Measurements from ENCODE around the gene NOP14.
"Not testable (repeated sequence)": the region's sequence is repeated elsewhere in the genome, so short reads cannot be mapped to it uniquely, and the experiment has no call there.

Gene NOP14

GRCh38 chr4:2927696-2928075, 35.5 kb downstream of the NOP14 start:
- Histone ChIP-seq H3K9ac (ENCODE audit: low read depth, low read length) (no peak overlapping the region), H3K9me3 (ENCODE audit: control insufficient read depth, insufficient read depth, low read length) (no peaks in the 10 kb centered on the region), H3K27ac (ENCODE audit: low read depth, low read length) (no peak overlapping the region), H3K4me3 (ENCODE audit: low read depth, low read length) (no peak overlapping the region), H3K4me1 (ENCODE audit: control insufficient read depth, insufficient read depth, low read length) (peaks cover 11% of the 10 kb centered on the region), H3K27me3 (ENCODE audit: control insufficient read depth, insufficient read depth, low read length) (no peaks in the 10 kb centered on the region), H3K36me3 (ENCODE audit: control insufficient read depth, insufficient read depth, low read length) (peaks cover 72% of the 10 kb centered on the region)

GRCh38 chr4:2927016-2927695, 36.0 kb downstream of the NOP14 start:
- H3K27me3 ChIP-seq (ENCODE audit: control insufficient read depth, insufficient read depth, low read length): no peaks in the 10 kb centered on the region
- H3K4me3 ChIP-seq (ENCODE audit: low read depth, low read length): no peak overlapping the region
- no peak overlapping the region for H3K27ac ChIP-seq (ENCODE audit: low read depth, low read length)
- H3K36me3 ChIP-seq (ENCODE audit: control insufficient read depth, insufficient read depth, low read length): peaks cover 72% of the 10 kb centered on the region
- H3K9me3 ChIP-seq (ENCODE audit: control insufficient read depth, insufficient read depth, low read length): no peaks in the 10 kb centered on the region
- H3K4me1 ChIP-seq (ENCODE audit: control insufficient read depth, insufficient read depth, low read length): peaks cover 16% of the 10 kb centered on the region
- H3K9ac ChIP-seq (ENCODE audit: low read depth, low read length): no peak overlapping the region

GRCh38 chr4:2925931-2926860, 37.0 kb downstream of the NOP14 start:
- no peak overlapping the region for H3K27ac ChIP-seq (ENCODE audit: low read depth, low read length)
- H3K9ac ChIP-seq (ENCODE audit: low read depth, low read length): no peak overlapping the region
- peaks cover 65% of the 10 kb centered on the region for H3K36me3 ChIP-seq (ENCODE audit: control insufficient read depth, insufficient read depth, low read length)
- H3K4me3 ChIP-seq (ENCODE audit: low read depth, low read length): no peak overlapping the region
- H3K4me1 ChIP-seq (ENCODE audit: control insufficient read depth, insufficient read depth, low read length): peaks cover 22% of the 10 kb centered on the region
- no peaks in the 10 kb centered on the region for H3K27me3 ChIP-seq (ENCODE audit: control insufficient read depth, insufficient read depth, low read length)
- no peaks in the 10 kb centered on the region for H3K9me3 ChIP-seq (ENCODE audit: control insufficient read depth, insufficient read depth, low read length)

DNA sequence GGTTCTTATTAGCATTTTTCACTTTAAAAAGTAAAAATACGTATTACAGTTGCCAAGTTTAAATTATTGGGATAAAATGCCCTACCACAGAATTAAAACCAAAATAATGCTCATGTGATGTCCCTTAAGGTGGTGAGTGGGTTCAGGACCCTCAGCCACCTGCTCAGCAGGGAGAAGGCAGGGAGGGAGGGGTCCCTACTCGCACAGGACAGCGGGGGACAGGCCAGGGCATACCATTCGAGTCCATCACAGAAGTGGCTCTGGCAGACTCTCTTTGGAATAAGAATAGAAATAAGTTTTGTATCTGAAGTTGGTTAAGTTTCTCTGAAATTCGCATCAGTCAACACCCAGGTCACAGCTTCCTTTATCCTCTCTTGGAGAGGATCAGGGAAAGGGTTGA, 37.7 kb downstream of the NOP14 start:
- no peaks in the 10 kb centered on the region for H3K9me3 ChIP-seq (ENCODE audit: control insufficient read depth, insufficient read depth, low read length)
- H3K27me3 ChIP-seq (ENCODE audit: control insufficient read depth, insufficient read depth, low read length): no peaks in the 10 kb centered on the region
- no peak overlapping the region for H3K9ac ChIP-seq (ENCODE audit: low read depth, low read length)
- H3K4me1 ChIP-seq (ENCODE audit: control insufficient read depth, insufficient read depth, low read length): peaks cover 22% of the 10 kb centered on the region
- H3K4me3 ChIP-seq (ENCODE audit: low read depth, low read length): no peak overlapping the region
- H3K27ac ChIP-seq (ENCODE audit: low read depth, low read length): no peak overlapping the region
- H3K36me3 ChIP-seq (ENCODE audit: control insufficient read depth, insufficient read depth, low read length): peaks cover 58% of the 10 kb centered on the region

GRCh38 chr4:2924765-2925301, 38.4 kb downstream of the NOP14 start:
- Histone ChIP-seq H3K9ac (ENCODE audit: low read depth, low read length) (no peak overlapping the region), H3K27me3 (ENCODE audit: control insufficient read depth, insufficient read depth, low read length) (no peaks in the 10 kb centered on the region), H3K9me3 (ENCODE audit: control insufficient read depth, insufficient read depth, low read length) (no peaks in the 10 kb centered on the region; the same call in 1 of the 2 replicates), H3K4me1 (ENCODE audit: control insufficient read depth, insufficient read depth, low read length) (peaks cover 22% of the 10 kb centered on the region), H3K4me3 (ENCODE audit: low read depth, low read length) (no peak overlapping the region), H3K36me3 (ENCODE audit: control insufficient read depth, insufficient read depth, low read length) (peaks cover 52% of the 10 kb centered on the region), H3K27ac (ENCODE audit: low read depth, low read length) (peak overlapping the region; percentile 5)

DNA sequence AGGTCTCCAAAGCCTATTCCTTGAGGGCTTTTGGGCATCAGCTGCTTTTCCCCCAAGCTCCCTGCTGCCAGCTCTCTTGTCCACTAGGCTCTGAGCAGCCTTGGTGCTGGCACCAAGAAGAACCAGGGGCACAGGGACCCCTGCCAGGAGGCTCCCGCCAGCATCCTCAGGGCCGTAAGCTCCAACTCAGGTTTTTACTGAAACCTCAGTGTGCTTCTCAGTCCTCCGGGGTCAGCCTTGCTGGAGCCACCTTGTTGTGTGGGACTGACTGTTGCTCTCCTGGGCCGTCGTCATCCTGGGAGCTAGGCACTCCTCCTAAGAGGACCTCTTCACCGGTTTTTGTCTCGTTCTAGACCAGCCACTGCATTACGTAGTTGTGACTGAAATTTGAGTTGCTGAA, 38.9 kb downstream of the NOP14 start:
- no peak overlapping the region for H3K9ac ChIP-seq (ENCODE audit: low read depth, low read length)
- no peaks in the 10 kb centered on the region; the same call in 1 of the 2 replicates for H3K9me3 ChIP-seq (ENCODE audit: control insufficient read depth, insufficient read depth, low read length)
- no peaks in the 10 kb centered on the region for H3K27me3 ChIP-seq (ENCODE audit: control insufficient read depth, insufficient read depth, low read length)
- H3K36me3 ChIP-seq (ENCODE audit: control insufficient read depth, insufficient read depth, low read length): peaks cover 46% of the 10 kb centered on the region
- peak overlapping the region; percentile 5 for H3K27ac ChIP-seq (ENCODE audit: low read depth, low read length)
- H3K4me1 ChIP-seq (ENCODE audit: control insufficient read depth, insufficient read depth, low read length): peaks cover 22% of the 10 kb centered on the region
- no peak overlapping the region for H3K4me3 ChIP-seq (ENCODE audit: low read depth, low read length)

GRCh38 chr4:2923668-2924173, 39.5 kb downstream of the NOP14 start:
- H3K27ac ChIP-seq (ENCODE audit: low read depth, low read length): peak overlapping the region; percentile 96
- H3K9ac ChIP-seq (ENCODE audit: low read depth, low read length): no peak overlapping the region

DNA sequence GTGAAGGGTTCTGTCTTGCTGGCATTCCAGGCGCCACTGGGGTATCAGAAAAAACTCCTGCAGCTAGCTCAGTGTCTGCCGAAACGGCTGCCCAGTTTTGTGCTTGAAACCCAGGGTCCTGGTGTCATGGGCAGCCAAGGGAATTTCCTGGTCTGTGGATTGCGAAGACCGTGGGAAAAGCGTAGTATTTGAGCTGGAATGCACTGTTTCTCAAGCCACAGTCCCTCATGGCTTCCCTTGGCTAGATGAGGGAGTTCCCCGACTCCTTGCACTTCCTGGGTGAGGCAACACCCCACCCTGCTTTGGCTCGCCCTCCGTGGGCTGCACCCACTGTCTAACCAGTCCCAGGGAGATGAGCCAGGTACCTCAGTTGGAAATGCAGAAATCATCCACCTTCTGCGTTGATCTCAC, 40.1 kb downstream of the NOP14 start:
- Histone ChIP-seq H3K9me3 (ENCODE audit: control insufficient read depth, insufficient read depth, low read length) (no peaks in the 10 kb centered on the region; the same call in 1 of the 2 replicates), H3K27ac (ENCODE audit: low read depth, low read length) (peak overlapping the region; percentile 96), H3K9ac (ENCODE audit: low read depth, low read length) (0 out of 2 replicates have a peak overlapping the region, but pooled peaks have one; percentile 39), H3K36me3 (ENCODE audit: control insufficient read depth, insufficient read depth, low read length) (peaks cover 35% of the 10 kb centered on the region), H3K4me3 (ENCODE audit: low read depth, low read length) (no peak overlapping the region), H3K4me1 (ENCODE audit: control insufficient read depth, insufficient read depth, low read length) (peaks cover 22% of the 10 kb centered on the region), H3K27me3 (ENCODE audit: control insufficient read depth, insufficient read depth, low read length) (no peaks in the 10 kb centered on the region)

More at GRCh38 chr4:2923668-2924173, 39.5 kb downstream of the NOP14 start:
- peaks cover 22% of the 10 kb centered on the region for H3K4me1 ChIP-seq (ENCODE audit: control insufficient read depth, insufficient read depth, low read length)
- peaks cover 40% of the 10 kb centered on the region for H3K36me3 ChIP-seq (ENCODE audit: control insufficient read depth, insufficient read depth, low read length)
- H3K4me3 ChIP-seq (ENCODE audit: low read depth, low read length): no peak overlapping the region
- H3K9me3 ChIP-seq (ENCODE audit: control insufficient read depth, insufficient read depth, low read length): no peaks in the 10 kb centered on the region; the same call in 1 of the 2 replicates
- H3K27me3 ChIP-seq (ENCODE audit: control insufficient read depth, insufficient read depth, low read length): no peaks in the 10 kb centered on the region

DNA sequence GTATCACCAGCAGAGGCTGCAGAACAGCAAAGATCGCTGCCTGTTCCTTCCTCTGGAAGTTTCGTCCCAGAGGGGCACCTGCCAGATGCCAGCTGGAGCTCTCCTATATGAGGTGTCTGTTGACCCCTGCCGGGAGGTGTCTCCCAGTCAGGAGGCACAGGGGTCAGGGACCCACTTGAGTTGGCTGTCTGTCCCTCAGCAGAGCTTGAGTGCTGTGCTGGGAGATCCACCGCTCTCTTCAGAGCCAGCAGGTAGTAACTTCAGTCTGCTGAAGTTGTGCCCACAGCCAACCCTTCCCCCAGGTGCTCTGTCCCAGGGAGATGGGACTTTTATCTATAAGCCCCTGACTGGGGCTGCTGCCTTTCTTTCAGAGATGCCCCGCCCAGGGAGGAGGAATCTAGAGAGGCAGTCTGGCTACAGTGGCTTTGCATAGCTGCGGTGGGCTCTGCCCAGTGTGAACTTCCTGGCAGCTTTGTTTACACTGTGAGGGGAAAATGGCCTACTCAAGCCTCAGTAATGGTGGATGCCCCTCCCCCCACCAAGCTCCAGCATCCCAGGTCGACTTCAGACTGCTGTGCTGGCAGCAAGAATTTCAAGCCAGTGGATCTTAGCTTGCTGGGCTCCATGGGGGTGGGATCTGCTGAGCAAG, 40.6 kb downstream of the NOP14 start:
- Histone ChIP-seq H3K36me3 (ENCODE audit: control insufficient read depth, insufficient read depth, low read length) (peaks cover 33% of the 10 kb centered on the region), H3K27ac (ENCODE audit: low read depth, low read length) (peak overlapping the region; percentile 96), H3K4me1 (ENCODE audit: control insufficient read depth, insufficient read depth, low read length) (peaks cover 22% of the 10 kb centered on the region)
- H3K4me3 ChIP-seq (ENCODE audit: low read depth, low read length); H3K9ac ChIP-seq (ENCODE audit: low read depth, low read length); H3K9me3 ChIP-seq (ENCODE audit: control insufficient read depth, insufficient read depth, low read length); H3K27me3 ChIP-seq (ENCODE audit: control insufficient read depth, insufficient read depth, low read length): not testable (repeated sequence)

DNA sequence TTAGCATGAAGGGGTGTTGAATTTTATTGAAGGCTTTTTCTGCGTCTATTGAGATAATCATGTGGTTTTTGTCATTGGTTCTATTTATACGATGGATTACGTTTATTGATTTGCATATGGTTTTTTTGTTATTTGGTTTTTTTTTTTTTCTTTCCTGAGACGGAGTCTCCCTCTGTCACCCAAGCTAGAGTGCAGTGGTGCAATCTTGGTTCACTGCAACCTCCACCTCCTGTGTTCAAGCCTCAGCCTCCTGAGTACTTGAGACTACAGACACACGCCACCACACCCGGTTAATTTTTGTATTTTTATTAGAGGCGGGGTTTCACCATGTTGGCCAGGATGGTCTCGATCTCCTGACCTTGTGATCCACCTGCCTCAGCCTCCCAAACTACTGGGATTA, 44.5 kb downstream of the NOP14 start:
- Histone ChIP-seq H3K4me1 (ENCODE audit: control insufficient read depth, insufficient read depth, low read length) (peaks cover 18% of the 10 kb centered on the region), H3K36me3 (ENCODE audit: control insufficient read depth, insufficient read depth, low read length) (peaks cover 21% of the 10 kb centered on the region)
- H3K9ac ChIP-seq (ENCODE audit: low read depth, low read length); H3K9me3 ChIP-seq (ENCODE audit: control insufficient read depth, insufficient read depth, low read length); H3K4me3 ChIP-seq (ENCODE audit: low read depth, low read length); H3K27me3 ChIP-seq (ENCODE audit: control insufficient read depth, insufficient read depth, low read length); H3K27ac ChIP-seq (ENCODE audit: low read depth, low read length): not testable (repeated sequence)

Measured in HUES48 (cell line).